Effector memory CD8-positive, alpha-beta T cell (primary cell): ENCODE measurements around the gene SWT1.
"Not testable (repeated sequence)": the region's sequence is repeated elsewhere in the genome, so short reads cannot be mapped to it uniquely, and the experiment has no call there.

Source experiments
- ATAC-seq: fragments of 150-1000 bp; cut with Tn5 transposase; replicated peaks from 2 replicates; pipeline ENCODE4 v1.10.0; 2021; ENCODE audit warnings: mild to moderate bottlenecking, moderate library complexity
- DNase-seq, 3 experiments: peaks; one replicate each; pipeline ENCODE4 v3.0.0; 2021
- H3K27ac Mint-ChIP-seq, 2 donors: one replicate each; pipeline ENCODE4 v1.8.0; 2022; ENCODE audit warnings: mild to moderate bottlenecking in 2 of 2, mixed read lengths in 2 of 2, moderate library complexity in 2 of 2
- H3K27me3 Mint-ChIP-seq, 2 donors: one replicate each; pipeline ENCODE4 v1.8.0; 2022; ENCODE audit warnings: mixed read lengths in 2 of 2
- H3K36me3 Mint-ChIP-seq: one replicate; pipeline ENCODE4 v1.8.0; 2022; ENCODE audit warnings: mild to moderate bottlenecking, moderate library complexity, mixed read lengths; ENCODE audit not compliant: insufficient read depth
- H3K4me1 Mint-ChIP-seq, 2 donors: one replicate each; pipeline ENCODE4 v1.8.0; 2022; ENCODE audit warnings: low read depth in 2 of 2, mixed read lengths in 2 of 2
- H3K4me3 Mint-ChIP-seq, 2 donors: one replicate each; pipeline ENCODE4 v1.8.0; 2022; ENCODE audit warnings: mild to moderate bottlenecking in 2 of 2, mixed read lengths in 2 of 2, moderate library complexity in 2 of 2
- H3K9me3 Mint-ChIP-seq, 2 donors: one replicate each; pipeline ENCODE4 v1.8.0; 2022; ENCODE audit warnings: mixed read lengths in 2 of 2

The SWT1 gene

DNA sequence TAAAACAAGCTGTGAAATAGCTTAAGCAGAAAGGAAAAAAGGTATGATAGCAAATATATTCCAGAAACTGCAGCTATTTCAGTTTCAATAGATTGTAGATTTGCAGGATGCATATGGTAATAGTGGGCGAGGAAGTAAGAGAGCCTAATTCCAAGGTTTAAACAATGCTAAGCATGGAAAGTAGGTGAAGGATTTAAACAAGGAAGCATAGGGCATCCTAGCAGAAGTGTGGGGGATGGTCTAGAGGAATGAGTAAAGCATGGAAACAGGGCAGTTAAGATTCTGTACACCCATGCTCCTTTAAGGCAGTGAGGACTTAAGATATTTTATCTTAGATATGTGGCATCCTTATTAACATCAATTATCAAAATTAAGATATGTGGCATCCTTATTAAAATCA, 157.4 kb downstream of the SWT1 start:
- no peak overlapping the region for H3K27ac Mint-ChIP-seq
- no peak for ATAC-seq
- no peak for DNase-seq
- H3K27me3 Mint-ChIP-seq = no peaks in the 10 kb centered on the region
- peaks cover 66% of the 10 kb centered on the region for H3K36me3 Mint-ChIP-seq
- H3K4me1 Mint-ChIP-seq = peaks cover 38 to 61% of the 10 kb centered on the region in 2 donors
- H3K4me3 Mint-ChIP-seq = peak overlapping the region; percentile 86 to 89
- no peaks in the 10 kb centered on the region for H3K9me3 Mint-ChIP-seq

DNA sequence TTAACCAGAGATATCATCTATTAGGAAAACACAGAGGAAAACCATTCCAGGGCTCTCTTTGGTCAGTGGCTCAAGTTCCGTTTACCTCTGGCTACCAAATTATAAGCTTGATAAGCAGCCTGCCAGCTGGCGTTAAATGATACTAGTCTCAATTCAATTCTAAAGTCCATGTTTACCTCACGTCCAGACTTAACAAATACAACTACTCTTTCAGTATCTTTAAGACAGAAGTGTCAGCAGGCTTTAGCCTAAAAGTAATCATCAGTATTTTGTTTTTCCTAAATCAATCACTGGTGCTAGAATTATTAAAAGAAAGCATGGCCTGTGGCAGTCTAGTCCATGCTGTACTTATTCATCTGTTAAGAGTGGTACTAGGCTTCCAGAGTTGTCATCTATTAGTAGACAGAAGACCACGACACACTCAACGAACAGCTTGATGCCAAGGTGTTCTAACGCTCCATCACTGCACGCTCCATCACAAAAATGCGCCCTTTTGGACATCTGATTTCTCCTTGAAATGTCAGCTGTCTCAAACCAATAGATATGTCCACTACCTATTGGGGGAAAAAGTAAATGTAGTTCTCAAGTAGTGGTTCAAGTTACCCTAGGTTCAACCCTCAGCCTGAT, 158.6 kb downstream of the SWT1 start:
- no peaks in the 10 kb centered on the region for H3K27me3 Mint-ChIP-seq
- H3K9me3 Mint-ChIP-seq = no peaks in the 10 kb centered on the region
- peaks cover 55% of the 10 kb centered on the region for H3K36me3 Mint-ChIP-seq
- no peak for DNase-seq
- no peak for ATAC-seq
- peaks cover 38 to 61% of the 10 kb centered on the region in 2 donors for H3K4me1 Mint-ChIP-seq
- H3K4me3 Mint-ChIP-seq = peak overlapping the region; percentile 86 to 89
- peak overlapping the region; percentile 98 for H3K27ac Mint-ChIP-seq

GRCh38 chr1:185316163-185317033, 159.4 kb downstream of the SWT1 start:
- no peaks in the 10 kb centered on the region for H3K27me3 Mint-ChIP-seq
- H3K36me3 Mint-ChIP-seq = peaks cover 46% of the 10 kb centered on the region
- ATAC-seq = peak; percentile 39
- H3K27ac Mint-ChIP-seq = peak overlapping the region; percentile 98
- H3K4me3 Mint-ChIP-seq = peak overlapping the region; percentile 86 to 89
- H3K9me3 Mint-ChIP-seq = no peaks in the 10 kb centered on the region
- H3K4me1 Mint-ChIP-seq = peaks cover 36 to 57% of the 10 kb centered on the region in 2 donors
- peak; percentile 80 to 85 (median 82) for DNase-seq

DNA sequence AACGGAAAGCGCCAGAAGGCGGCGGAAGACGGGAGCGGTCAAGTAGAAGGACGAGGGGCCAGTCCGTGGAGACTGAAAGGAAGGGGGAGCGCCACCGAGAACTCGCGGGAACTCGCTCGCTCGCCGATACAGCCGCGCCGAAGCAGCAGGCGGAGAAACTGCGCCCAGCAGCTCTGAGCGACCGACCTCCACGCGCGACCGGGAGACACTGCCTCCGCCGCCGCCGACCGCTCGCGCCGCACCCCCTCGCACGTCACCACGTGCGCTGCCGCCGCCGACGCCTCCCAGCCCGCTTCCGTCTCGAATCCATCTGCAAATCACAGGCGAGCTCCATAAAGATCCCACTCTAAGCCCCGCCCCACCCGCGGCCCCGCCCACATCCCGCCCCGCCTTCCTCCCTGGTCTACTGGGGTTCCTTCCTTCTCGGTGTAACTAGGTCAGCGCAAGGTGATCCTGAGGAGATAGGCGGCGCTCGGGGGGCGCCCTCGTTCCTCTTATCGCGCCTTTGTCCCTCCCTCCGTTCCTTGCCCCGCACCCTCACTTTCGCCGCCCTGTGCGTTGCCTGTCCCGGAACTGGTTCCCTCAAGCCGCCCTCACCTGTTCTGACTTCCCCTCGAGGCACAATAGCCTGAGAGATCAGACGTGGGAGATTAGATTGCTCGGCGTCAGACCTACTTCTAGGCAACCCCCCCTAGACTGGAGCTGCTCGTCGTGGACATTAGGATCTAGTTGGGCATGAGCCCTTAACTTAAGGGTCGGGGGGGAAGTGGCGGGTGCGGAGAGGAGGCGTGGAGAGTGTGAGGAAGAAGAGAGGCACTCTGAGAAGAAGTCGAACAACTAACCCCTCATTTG, 160.3 kb downstream of the SWT1 start, which contains the start of gene IVNS1ABP:
TSS of gene IVNS1ABP (minus strand) at position 210 of the 852 bp plus-strand sequence. CDS start 7,750 bp downstream, outside the sequence.
- peak; percentile 90 to 93 (median 90) for DNase-seq
- Mint-ChIP-seq H3K27ac (peak within 1 kb of the TSS; percentile 98), H3K36me3 (peaks cover 39% of the 10 kb centered on the region), H3K4me1 (peaks cover 29 to 49% of the 10 kb centered on the region in 2 donors), H3K9me3 (no peaks in the 10 kb centered on the region), H3K4me3 (peak within 1 kb of the TSS; percentile 86 to 89), H3K27me3 (no peaks in the 10 kb centered on the region)
- ATAC-seq = peak; percentile 69

DNA sequence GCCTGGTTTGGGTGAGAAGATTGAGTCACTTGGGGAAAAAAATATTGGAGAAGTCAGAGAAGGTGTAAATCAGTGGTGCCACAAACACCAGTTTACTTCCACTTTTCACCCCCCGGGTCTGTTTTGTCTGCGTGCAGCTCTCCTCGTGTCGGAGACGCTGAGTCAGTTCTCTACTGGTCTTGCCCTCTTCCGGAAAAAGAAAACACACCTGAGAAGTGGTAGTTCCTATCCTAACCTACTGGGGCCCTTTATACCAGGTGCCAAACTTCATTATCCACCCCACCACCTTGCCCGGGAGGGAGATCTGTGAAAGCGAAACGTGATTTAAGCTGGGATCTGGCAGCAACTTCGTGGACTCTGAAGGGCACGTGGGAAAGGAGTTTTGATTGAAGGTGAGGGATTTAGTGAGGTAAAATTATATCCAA, 160.9 kb downstream of the SWT1 start:
- H3K4me3 Mint-ChIP-seq = peak overlapping the region; percentile 86 to 89
- peaks cover 27 to 43% of the 10 kb centered on the region in 2 donors for H3K4me1 Mint-ChIP-seq

DNA sequence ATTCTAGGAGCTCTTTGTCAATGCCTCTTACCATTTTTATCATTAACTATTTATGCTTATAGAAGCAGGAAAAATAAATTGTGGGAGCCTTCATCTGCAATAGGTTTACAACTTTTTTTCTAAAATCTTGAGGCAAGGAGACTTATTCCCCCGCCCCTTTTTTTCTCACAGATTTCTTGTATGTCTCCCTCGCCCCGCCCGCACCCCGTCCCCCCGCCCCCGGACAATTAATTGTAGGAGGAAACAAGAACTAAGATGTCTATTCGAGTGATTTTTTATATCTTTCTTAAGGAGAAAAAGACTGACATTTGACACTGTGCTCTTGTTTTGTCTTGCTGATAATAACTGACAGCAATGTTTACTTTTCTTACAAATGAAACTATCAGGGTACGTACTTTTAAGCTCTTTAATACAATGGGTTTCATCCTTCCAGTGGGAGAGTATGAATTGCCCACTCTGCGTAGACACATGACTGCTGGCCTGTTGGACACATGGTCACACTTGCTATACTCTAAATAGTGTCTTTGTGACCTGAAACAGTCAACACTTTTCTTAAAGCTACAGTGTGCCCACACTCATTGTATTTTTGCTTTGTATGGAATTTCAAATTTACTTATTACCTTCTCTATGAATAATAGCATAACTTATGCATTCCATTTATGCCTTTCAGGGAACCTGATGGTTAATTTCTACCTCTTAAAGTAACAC, 161.6 kb downstream of the SWT1 start:
- ATAC-seq (no peak), DNase-seq (no peak)
- Mint-ChIP-seq H3K27me3 (no peaks in the 10 kb centered on the region), H3K9me3 (no peaks in the 10 kb centered on the region), H3K4me3 (peak overlapping the region; percentile 86 to 89), H3K36me3 (peaks cover 28% of the 10 kb centered on the region), H3K27ac (peak overlapping the region; percentile 98), H3K4me1 (peaks cover 23 to 36% of the 10 kb centered on the region in 2 donors)

More for the DNA sequence above, 160.9 kb downstream of the SWT1 start:
- ATAC-seq (peak; percentile 52), DNase-seq (peak; percentile 67 to 72 (median 68))
- no peaks in the 10 kb centered on the region for H3K27me3 Mint-ChIP-seq
- H3K27ac Mint-ChIP-seq = peak overlapping the region; percentile 98
- H3K9me3 Mint-ChIP-seq = no peaks in the 10 kb centered on the region
- peaks cover 34% of the 10 kb centered on the region for H3K36me3 Mint-ChIP-seq

DNA sequence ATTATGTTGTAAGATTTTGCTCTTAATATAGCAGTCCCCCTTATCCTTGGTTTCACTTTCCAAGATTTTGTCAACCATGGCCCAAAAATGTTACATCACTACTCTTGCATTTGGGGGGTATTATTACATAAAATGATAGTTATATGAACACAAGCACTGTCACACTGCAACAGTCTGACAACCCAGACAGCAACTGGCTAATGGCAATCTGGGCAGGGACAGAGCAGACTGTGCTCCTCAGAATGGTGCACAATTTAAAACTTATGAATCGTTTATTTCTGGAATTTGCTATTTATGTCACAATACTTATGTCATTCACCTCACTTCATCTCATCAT, 162.1 kb downstream of the SWT1 start:
- ATAC-seq (no peak), DNase-seq (no peak)
- Mint-ChIP-seq H3K27me3 (no peaks in the 10 kb centered on the region), H3K4me3 (no peak overlapping the region), H3K27ac (peak overlapping the region in 1 of 2 donors; percentile 9), H3K9me3 (no peaks in the 10 kb centered on the region), H3K4me1 (peaks cover 20 to 31% of the 10 kb centered on the region in 2 donors), H3K36me3 (peaks cover 26% of the 10 kb centered on the region)

GRCh38 chr1:185321104-185321503, 164.1 kb downstream of the SWT1 start:
- H3K9me3 Mint-ChIP-seq, H3K27me3 Mint-ChIP-seq, H3K27ac Mint-ChIP-seq, ATAC-seq, H3K4me3 Mint-ChIP-seq, DNase-seq: not testable (repeated sequence)
- H3K4me1 Mint-ChIP-seq = peaks cover 9 to 11% of the 10 kb centered on the region in 2 donors
- H3K36me3 Mint-ChIP-seq = peaks cover 19% of the 10 kb centered on the region

GRCh38 chr1:185321653-185322221, 164.8 kb downstream of the SWT1 start:
- peaks cover 9 to 10% of the 10 kb centered on the region in 2 donors for H3K4me1 Mint-ChIP-seq
- not testable (repeated sequence) for H3K9me3 Mint-ChIP-seq, H3K27me3 Mint-ChIP-seq, H3K27ac Mint-ChIP-seq, ATAC-seq, H3K4me3 Mint-ChIP-seq, DNase-seq
- peaks cover 12% of the 10 kb centered on the region for H3K36me3 Mint-ChIP-seq

DNA sequence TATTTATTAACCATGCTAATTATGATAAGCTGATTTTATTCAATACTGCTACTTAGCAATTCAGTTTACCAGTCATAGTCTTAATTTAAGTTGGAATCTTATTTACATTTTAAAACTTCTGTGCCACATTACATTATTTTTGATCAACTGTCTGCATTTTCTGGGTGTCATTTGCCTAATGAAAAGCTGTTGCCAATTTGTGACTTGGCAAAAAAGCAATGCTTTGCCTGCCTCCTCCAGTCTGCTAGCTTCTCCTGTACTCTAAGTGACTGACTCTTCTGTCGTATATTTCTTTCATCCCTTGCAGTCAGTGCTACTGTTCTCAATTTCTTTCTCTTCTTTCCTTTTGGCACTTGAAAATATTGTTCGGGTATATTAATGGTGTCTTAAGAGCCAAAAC, 165.7 kb downstream of the SWT1 start:
- Mint-ChIP-seq H3K27me3 (no peaks in the 10 kb centered on the region), H3K36me3 (peaks cover 3% of the 10 kb centered on the region), H3K9me3 (no peaks in the 10 kb centered on the region), H3K27ac (no peak overlapping the region), H3K4me3 (no peak overlapping the region), H3K4me1 (peaks cover 5 to 8% of the 10 kb centered on the region in 2 donors)
- no peak for ATAC-seq
- DNase-seq = no peak

DNA sequence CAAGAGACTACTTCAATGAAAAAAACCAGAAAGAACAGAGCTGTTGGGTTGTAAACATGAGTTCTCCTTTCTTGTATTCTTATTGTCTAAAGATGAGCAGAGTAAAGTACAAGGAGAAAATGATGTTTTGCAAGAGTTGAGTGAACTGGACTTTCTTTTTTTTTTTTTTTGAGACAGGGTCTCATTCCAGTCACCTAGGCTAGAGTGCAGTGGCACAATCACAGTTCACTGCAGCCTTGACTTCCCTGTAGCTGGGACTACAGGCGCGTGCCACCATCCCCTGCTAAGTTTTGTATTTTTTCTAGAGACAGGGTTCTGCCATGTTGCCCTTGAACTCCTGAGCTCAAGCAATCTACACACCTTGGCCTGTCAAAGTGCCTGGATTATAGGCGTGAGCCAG, 167.2 kb downstream of the SWT1 start:
- Mint-ChIP-seq H3K27ac (no peak overlapping the region), H3K27me3 (no peaks in the 10 kb centered on the region), H3K4me3 (no peak overlapping the region), H3K4me1 (no peaks in the 10 kb centered on the region), H3K36me3 (no peaks in the 10 kb centered on the region), H3K9me3 (no peaks in the 10 kb centered on the region)
- ATAC-seq (no peak), DNase-seq (no peak)

DNA sequence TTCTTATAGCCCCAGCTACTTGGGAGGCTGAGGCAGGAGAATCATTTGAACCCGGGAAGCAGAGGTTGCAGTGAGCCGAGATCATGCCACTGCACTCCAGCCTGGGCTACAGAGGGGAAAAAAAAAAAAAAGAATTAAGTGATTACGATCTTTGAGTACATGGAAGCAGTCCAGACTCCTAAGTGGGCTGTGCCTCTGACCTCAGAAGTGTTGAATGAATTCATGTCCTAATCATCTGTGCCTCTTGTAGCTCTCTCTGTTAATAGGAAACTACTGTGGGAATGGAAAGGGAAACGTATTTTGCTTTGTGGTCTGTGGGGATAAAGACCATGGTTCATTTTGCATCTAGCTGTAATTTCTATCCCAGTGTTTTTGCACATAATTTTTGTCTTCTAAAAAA, 168.4 kb downstream of the SWT1 start:
- no peaks in the 10 kb centered on the region for H3K9me3 Mint-ChIP-seq
- H3K4me3 Mint-ChIP-seq = no peak overlapping the region

More for the DNA sequence above, 168.4 kb downstream of the SWT1 start:
- no peaks in the 10 kb centered on the region for H3K4me1 Mint-ChIP-seq
- H3K27ac Mint-ChIP-seq = no peak overlapping the region
- no peak for ATAC-seq
- no peaks in the 10 kb centered on the region for H3K27me3 Mint-ChIP-seq
- H3K36me3 Mint-ChIP-seq = no peaks in the 10 kb centered on the region
- no peak for DNase-seq
